Prostate gland (tissue), 2 donors: ENCODE results near the gene UNC13B. TPM values are rescaled to one million over a fixed set of nuclear protein-coding genes. Genes with fewer than 3 reads are reported as not detected.

Source experiments
- DNase-seq: peaks from one replicate; pipeline ENCODE4 v3.0.0-alpha.2; 2019; ENCODE audit warnings: low spot score
- H3K27ac ChIP-seq, 2 donors: fragments of 200-600 bp; sonication (generic); 2 replicates each; pipeline ENCODE4 v1.5.1; 2017 to 2019
- H3K27me3 ChIP-seq: fragments of 200-600 bp; sonication (generic); replicated peaks from 2 replicates; pipeline ENCODE4 v1.5.1; 2019; ENCODE audit not compliant: insufficient read depth
- H3K36me3 ChIP-seq, 2 donors: fragments of 200-600 bp; sonication (generic); 1 replicate in 1 of 2; 2 replicates in 1 of 2; pipeline versions ENCODE4 v1.5.1 to v1.8.1; 2017 to 2019
- H3K4me1 ChIP-seq: fragments of 200-600 bp; sonication (generic); replicated peaks from 2 replicates; pipeline ENCODE4 v1.5.1; 2019
- H3K4me3 ChIP-seq, 2 donors: fragments of 200-600 bp; sonication (generic); 2 replicates each; pipeline ENCODE4 v1.5.1; 2017 to 2019
- H3K9me3 ChIP-seq: fragments of 200-600 bp; sonication (generic); 2 replicates; pipeline ENCODE4 v1.5.1; 2017
- POLR2A ChIP-seq: fragments of 450-650 bp; IDR thresholded peaks from one replicate; pipeline ENCODE4 v1.6.1; 2016; ENCODE audit warnings: antibody characterized with exemption, mild to moderate bottlenecking
- POLR2AphosphoS5 ChIP-seq: sonication (generic); formaldehyde crosslinking; IDR thresholded peaks from one replicate; pipeline ENCODE4 v1.6.1; 2017; ENCODE audit warnings: antibody characterized with exemption
- WGBS: methylation state at CpG from one replicate; pipeline ENCODE4 v1.1.5; 2018; 5-methylcytosine and 5-hydroxymethylcytosine counted together
- intact Hi-C: fragments of 100-400 bp; cut with DNase I; formaldehyde crosslinking; loops from one replicate; pipeline ENCODE4 v1.14.2; 2022
- total RNA-seq, 2 donors: library from RNA; depleted of rRNA; stranded (reverse); fragments of >200 nt; gene quantifications; one replicate each; pipeline ENCODE4 v1.1.0, GENCODE V29; 2016
- TF ChIP-seq, protein P1 (sequence below), 4 experiments: fragments of 200-600 bp in 2 of 4; fragments of 450-650 bp in 2 of 4; sonication (generic) in 2 of 4; IDR thresholded peaks; 1 replicate in 3 of 4; 2 replicates in 1 of 4; pipeline ENCODE4 v1.5.1; 2016 to 2019; ENCODE audit warnings: antibody characterized with exemption in 4 of 4, mild to moderate bottlenecking in 2 of 4, moderate library complexity in 2 of 4

The UNC13B gene
- total RNA-seq, 2 donors from 2014 or later = 63.8 to 140 TPM

DNA sequence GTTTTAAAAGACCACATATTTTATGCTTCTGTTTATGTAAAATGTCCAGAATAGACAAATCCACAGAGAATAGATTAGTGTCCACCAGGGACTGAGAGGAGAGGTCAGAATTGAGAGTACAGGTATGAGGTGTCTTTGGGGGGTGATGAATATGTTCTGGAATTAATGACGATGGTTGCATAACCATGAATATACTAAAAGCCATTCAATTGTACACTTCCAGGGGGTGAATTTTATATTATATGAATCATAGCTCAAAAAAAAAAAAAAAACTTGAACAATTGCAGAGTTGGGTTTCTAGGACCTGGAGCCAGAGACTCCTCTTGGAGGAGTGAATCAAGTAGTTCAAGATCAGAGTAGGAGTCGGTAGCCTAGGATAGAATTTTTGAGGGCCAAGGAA is 270.3 kb downstream of the UNC13B start:
- no peaks in the 10 kb centered on the region for H3K36me3 ChIP-seq
- no peaks in the 10 kb centered on the region for H3K27me3 ChIP-seq
- no peaks in the 10 kb centered on the region for H3K4me1 ChIP-seq
- 93% methylated on average over 2 of the region's 2 CpGs for WGBS
- H3K4me3 ChIP-seq = no peak overlapping the region
- TF ChIP-seq, protein P1, sequence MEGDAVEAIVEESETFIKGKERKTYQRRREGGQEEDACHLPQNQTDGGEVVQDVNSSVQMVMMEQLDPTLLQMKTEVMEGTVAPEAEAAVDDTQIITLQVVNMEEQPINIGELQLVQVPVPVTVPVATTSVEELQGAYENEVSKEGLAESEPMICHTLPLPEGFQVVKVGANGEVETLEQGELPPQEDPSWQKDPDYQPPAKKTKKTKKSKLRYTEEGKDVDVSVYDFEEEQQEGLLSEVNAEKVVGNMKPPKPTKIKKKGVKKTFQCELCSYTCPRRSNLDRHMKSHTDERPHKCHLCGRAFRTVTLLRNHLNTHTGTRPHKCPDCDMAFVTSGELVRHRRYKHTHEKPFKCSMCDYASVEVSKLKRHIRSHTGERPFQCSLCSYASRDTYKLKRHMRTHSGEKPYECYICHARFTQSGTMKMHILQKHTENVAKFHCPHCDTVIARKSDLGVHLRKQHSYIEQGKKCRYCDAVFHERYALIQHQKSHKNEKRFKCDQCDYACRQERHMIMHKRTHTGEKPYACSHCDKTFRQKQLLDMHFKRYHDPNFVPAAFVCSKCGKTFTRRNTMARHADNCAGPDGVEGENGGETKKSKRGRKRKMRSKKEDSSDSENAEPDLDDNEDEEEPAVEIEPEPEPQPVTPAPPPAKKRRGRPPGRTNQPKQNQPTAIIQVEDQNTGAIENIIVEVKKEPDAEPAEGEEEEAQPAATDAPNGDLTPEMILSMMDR (IDR thresholded peaks at IDR 0.05) = no peak
- TF ChIP-seq POLR2AphosphoS5 (no peak), POLR2A (no peak)
- H3K9me3 ChIP-seq = no peaks in the 10 kb centered on the region
- no peak for DNase-seq
- H3K27ac ChIP-seq = no peak overlapping the region
- intact Hi-C loops = no loop called here

DNA sequence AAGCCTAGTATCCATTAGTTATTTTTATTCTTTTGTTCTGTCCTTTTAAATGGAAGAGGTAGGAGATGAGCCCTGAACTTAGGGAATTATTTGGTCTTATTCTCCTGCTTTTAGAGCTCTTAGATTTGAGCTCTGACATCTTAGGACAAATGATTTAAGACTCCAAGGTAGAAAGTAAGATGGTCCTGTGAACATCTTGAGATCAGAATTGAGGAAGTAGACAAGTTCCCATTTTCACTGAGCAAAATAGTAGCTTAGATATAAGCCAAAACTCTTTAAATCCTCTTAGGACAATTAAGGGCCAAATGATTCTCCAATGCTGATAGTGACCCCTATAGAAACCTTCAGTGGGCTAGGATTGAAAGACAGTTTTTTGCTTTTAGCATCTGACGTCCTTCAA is 275.1 kb downstream of the UNC13B start:
- Histone ChIP-seq H3K4me3 (no peak overlapping the region), H3K4me1 (no peaks in the 10 kb centered on the region), H3K9me3 (no peaks in the 10 kb centered on the region), H3K27me3 (no peaks in the 10 kb centered on the region), H3K27ac (no peak overlapping the region), H3K36me3 (no peaks in the 10 kb centered on the region)
- no peak for TF ChIP-seq POLR2A
- TF ChIP-seq POLR2AphosphoS5 = no peak
- TF ChIP-seq, protein P1 (IDR thresholded peaks at IDR 0.05) = no peak
- WGBS = 74% methylated on average over 1 of the region's 1 CpG
- DNase-seq = no peak
- intact Hi-C loops = no loop called here

DNA sequence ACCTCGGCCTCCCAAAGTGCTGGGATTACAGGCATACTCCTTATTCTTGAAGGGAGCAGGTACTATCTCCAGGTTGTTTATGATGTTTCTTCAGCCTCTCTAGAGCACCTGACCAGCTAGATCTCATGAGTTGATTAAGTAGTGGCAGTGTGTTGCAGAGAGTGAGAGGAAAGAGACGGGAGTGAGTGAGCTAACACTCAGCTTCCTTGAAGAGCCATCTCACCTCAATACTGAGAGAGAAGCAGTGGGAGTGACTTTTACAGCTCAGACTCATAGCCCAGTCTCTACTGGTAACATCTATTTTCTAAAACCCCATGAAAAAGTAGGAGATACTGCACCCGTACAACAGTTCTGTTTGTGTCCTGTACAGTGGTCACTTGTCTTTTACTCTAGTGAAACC is 284.2 kb downstream of the UNC13B start:
- H3K4me3 ChIP-seq = no peak overlapping the region
- H3K27ac ChIP-seq = no peak overlapping the region
- DNase-seq = no peak
- H3K27me3 ChIP-seq = no peaks in the 10 kb centered on the region
- H3K36me3 ChIP-seq = no peaks in the 10 kb centered on the region
- intact Hi-C loops = no loop called here
- no peak for TF ChIP-seq POLR2AphosphoS5
- TF ChIP-seq, protein P1 (IDR thresholded peaks at IDR 0.05) = no peak
- TF ChIP-seq POLR2A = no peak
- no peaks in the 10 kb centered on the region for H3K9me3 ChIP-seq
- 86% methylated on average over 3 of the region's 3 CpGs for WGBS
- H3K4me1 ChIP-seq = no peaks in the 10 kb centered on the region

DNA sequence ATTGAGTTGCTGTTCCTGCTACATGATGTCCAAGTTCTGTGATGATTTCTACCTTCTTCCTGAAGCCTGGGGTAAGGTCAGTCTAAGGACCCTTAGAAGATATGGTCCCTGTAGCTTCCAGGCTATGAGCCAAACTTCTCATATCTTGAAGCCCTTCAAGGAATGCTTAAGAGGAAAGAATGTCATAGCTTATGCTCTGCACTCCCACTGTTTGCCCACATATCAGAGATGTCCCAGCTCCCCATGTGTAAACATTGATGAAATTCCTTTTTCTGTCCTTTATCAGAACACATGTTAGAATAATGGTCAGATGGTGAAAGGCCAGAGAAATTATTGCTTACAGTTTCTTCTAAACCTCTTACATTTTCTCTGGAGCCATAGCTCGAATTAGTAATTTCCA is 286.7 kb downstream of the UNC13B start:
- no peaks in the 10 kb centered on the region for H3K27me3 ChIP-seq
- no peak overlapping the region for H3K4me3 ChIP-seq
- no peaks in the 10 kb centered on the region for H3K36me3 ChIP-seq
- H3K27ac ChIP-seq = no peak overlapping the region
- DNase-seq = no peak
- no peaks in the 10 kb centered on the region for H3K9me3 ChIP-seq
- WGBS = 86% methylated on average over 1 of the region's 1 CpG
- TF ChIP-seq POLR2A (no peak), POLR2AphosphoS5 (no peak)
- TF ChIP-seq, protein P1 (IDR thresholded peaks at IDR 0.05) = no peak
- intact Hi-C loops = no loop called here
- H3K4me1 ChIP-seq = no peaks in the 10 kb centered on the region

DNA sequence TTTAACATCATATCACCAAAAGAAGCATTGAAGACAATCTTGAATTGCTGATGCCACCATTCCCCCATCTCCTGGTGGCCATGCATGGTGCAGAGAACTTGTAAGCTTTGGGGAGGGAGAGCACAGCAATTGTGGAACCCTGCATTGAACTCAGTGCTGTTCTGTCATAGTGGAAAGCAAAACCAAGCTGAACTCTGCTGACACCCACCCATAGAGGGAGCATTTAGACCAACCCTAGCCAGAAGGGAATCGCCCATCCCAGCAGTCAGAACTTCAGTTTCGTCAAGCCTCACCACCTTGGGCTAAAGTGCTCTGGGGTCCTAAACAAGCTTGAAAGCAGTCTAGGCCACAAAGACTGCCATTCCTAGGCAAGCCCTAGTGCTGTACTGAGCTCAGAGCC is 290.7 kb downstream of the UNC13B start:
- TF ChIP-seq POLR2AphosphoS5 (no peak), POLR2A (no peak)
- TF ChIP-seq, protein P1 (IDR thresholded peaks at IDR 0.05) = no peak
- intact Hi-C loops = no loop called here
- 95% methylated on average over 2 of the region's 2 CpGs for WGBS
- Histone ChIP-seq H3K27ac (no peak overlapping the region), H3K36me3 (no peaks in the 10 kb centered on the region), H3K27me3 (no peaks in the 10 kb centered on the region), H3K4me3 (no peak overlapping the region), H3K9me3 (no peaks in the 10 kb centered on the region), H3K4me1 (no peaks in the 10 kb centered on the region)
- no peak for DNase-seq
